ENCODE data around the gene RENBP.

The RENBP gene

GRCh38 chrX:153885968-153886903 is 58.2 kb downstream of the RENBP start, which contains the start of gene L1CAM:
Gene L1CAM, minus strand, starts transcription at chrX:153886173. Its CDS starts 10,337 bp downstream, at chrX:153875836.
- peak; percentile 22 to 42 for DNase-seq

Measured in stimulated activated CD4-positive, alpha-beta T cell treated with anti-CD3 and anti-CD28 coated beads, Interleukin-4, amount 100 ng/mL, for 4 hours (primary cell).